Putamen (tissue), 1 donor: ENCODE results near the gene ANKRD44.

ENCODE experiments used
- DNase-seq: peaks from one replicate; pipeline ENCODE4 v3.0.0-alpha.2; 2016; ENCODE audit warnings: low spot score

The ANKRD44 gene

DNA sequence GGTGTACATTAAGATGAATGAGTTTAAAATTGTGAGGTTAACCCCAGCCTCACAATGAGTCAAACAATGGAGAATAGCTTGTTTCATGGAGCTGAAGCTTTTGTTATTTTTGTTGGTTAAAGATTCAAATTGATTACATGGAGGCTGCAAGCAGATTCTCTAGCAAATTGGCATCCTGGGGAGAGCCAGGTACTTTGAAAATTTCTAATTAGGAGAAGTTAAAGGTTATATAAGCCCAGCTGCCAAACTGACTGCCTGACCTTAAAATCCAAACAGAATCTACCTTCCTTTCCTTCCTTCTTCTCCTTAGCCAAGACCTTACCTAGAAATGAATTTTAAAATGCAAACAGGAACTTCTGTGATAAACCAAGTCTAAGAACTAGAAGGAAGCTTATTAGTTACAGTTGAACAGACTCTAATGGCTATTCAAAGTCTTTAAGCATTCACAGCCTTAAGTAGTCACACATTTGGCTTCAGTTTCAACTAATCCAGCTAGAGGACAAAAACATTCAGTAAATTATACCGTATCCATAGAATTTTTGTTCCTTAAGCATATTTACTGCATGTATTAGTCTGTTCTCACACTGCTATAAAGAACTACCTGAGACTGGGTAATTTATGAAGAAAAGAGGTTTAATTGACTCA lies 352.6 kb downstream of the ANKRD44 start:
- DNase-seq, result no peak

DNA sequence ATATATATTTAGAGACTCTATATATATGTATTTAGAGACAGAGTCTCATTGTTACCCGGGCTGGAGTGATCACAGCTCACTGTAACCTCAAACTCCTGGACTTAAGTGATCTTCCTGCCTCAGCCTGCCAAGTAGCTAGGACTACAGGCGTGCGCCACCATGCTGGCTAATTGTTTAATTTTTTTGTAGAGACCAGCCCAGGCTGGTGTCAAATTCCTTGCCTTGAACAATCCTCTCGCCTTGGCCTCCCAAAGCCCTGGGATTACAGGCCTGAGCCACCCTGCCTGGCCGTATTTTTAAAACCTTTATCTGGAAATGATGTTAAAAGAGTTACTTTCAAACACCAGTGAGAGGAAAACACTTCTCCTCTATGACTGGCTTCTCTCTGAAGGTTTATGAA lies 353.1 kb downstream of the ANKRD44 start:
- no peak for DNase-seq

DNA sequence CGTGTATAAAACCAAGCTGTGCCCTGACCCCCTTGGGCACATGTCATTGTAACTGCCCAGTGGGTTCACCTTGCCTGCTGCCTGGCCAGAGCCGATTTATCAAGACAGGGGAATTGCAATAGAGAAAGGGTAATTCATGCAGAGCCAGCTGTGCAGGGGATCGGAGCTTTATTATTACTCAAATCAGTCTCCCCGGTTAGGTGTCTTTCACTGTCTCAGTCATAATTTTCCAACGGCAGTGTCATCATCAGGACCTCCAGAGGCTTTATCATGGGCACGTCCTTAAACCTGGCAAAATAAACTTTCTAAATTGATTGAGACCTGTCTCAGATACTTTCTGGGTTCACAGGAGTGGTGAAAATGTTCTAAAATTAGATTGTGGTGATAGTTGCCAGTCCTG lies 354.5 kb downstream of the ANKRD44 start:
- no peak for DNase-seq

DNA sequence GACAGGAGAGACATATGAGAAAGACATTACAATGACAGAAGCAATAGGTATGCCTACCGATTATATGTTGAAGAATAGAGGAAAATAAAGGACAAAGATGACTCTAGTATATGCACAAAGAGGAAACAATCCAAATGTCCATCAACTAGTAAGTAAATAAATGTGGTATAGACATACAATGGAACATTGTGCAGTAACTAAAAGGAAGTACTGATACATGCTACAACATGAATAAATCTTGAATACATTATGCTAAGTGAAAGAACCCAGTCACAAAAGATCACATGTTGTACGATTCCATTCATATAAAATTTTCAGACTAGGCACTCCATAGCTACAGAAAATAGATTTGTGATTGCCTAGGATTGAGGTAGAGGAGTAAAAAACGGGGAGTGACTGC lies 355.5 kb downstream of the ANKRD44 start:
- no peak for DNase-seq

DNA sequence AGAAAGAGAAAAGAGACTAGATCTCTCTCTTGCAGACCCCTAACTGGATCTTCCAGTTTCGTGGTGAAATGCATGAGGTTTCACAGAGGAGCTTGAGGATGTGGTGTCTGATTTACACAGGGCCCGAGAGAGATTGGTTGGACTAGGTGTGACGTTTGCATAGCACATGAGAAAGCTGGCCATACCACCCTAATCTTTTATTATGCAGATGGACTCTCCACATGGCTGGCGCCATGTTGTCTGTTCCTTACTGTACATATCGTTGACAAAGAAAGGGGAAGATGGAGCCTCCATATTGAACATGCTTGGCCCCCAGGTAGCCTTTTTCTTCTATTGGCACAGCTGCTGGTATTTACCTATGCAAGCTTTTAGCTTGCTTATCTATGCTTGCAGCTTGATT lies 356.6 kb downstream of the ANKRD44 start:
- DNase-seq, result no peak

DNA sequence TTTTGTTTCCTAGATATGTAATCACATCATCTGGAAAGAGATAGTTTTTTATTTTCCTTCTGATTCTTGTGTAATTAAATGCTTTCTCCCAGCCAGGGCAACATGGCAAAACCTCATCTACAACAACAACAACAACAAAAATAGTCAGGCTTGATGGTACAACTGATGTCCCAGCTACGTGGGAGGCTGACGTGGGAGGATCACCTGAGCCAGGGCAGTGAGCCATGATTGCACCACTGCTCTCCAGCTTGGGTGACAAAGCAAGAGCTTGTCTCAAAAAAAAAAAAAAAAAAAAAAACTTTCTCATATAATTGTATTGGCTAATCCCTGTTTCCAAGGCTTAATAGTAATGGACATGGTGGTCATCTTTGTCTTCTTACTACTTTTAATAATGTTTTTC lies 357.6 kb downstream of the ANKRD44 start:
- no peak for DNase-seq

DNA sequence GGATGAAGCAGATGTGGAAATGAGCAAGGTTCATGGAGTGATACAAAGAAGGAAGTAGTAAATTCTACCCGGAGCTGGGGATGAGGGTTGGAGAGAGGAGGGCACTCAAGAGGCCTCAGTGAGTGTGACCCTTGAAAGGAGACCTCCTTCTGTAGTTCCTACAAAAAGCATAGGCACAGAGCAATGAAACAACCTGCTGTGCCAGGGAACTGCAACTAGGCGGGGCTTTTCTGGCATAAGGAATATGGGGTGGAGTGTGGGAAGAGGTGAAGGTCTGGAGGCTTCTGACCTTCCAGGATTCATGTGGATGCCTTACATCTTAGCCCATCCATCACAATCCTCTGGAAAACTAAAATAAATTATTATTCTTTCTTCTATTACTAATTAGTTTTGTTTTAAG lies 358.6 kb downstream of the ANKRD44 start:
- DNase-seq, result no peak

DNA sequence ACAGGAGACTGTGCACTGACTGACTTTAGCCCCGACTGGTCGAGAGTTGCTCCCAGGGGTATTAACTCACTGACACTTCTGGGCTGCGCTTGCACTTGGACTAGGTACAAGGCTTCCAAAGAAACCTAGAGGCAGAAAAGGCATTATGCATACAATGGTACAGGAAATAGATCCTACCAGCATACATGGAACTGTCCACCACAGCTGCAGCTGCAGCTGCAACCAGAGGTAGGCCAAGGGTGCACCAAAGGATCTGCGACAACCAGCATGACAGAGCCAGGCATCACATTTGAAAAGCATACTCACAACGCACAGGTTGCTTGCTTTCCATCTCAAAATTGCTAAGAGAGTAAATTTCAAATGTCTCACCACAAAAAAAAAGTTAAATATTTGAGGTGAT lies 361.5 kb downstream of the ANKRD44 start:
- no peak for DNase-seq

DNA sequence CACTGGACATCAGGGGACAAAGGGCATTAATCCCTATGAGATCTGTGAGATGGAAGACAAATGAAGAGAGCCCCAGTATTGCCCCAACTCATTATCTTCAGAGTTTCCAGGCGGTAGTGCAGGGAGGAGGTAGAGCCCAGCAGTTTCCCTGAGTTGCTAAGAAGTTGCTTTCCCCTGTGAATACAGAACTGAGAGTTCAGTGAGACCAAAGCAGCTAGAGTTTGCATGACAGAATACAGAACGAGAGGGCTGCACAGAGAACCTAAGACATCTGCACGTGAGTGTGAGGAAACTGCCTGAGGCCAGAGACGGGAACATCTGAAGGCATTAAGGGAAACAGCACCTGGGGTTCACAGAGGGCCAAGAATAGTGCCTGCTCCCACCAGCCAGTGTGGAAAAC lies 366.0 kb downstream of the ANKRD44 start:
- no peak for DNase-seq

DNA sequence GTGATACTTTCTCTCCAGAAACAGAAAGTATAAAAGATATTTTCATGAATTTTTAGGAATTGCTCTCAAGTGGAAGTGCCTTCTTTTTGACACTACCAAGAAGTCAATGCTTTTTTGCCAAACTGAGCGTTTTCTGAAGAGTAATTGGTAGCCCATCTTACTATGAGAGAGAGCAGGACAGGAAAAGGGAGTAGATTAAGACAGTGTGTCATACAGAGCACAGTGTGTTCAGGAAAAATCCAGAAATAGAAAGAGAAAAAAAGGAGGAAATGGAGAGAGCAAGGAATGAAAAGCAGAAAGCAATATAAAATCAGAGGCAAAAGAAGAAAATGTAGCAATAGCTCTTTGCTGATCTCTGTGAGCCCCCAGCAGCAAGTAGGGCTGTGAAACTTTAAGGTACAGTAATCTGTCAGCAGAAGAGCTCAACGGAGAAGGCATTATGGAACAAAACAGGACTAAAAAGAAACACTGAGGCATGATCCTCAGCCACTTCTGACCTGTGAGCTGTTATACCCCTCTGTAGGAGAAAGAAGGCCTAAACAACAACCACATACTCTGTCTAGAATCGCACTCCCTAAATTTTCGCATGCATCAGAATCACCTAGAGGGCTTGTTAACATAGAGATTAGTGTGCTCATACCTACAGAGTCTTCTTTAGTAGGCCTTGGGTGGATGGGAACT lies 369.0 kb downstream of the ANKRD44 start:
- no peak for DNase-seq

DNA sequence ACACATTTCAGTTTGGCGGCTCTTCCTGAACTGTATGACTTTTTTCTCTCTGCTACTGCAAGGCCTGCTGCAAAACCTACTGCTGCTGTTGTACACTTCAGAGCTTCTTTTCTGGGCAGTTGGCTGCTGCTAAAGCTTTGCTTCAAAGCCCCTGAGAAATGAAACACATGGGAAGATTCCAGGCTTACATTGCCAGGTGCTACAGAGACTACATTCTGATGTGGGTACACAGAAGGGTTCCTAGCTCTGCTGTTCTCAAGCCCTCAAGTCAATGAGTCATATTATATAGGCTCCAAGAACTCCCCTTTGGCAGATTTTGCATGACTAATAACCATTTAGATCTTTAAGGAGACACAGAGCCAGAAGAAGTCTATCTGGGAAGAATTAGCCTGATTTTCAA lies 371.2 kb downstream of the ANKRD44 start:
- DNase-seq, result no peak
